Measurements from ENCODE around the gene CELF4.

The CELF4 gene

GRCh38 chr18:37264956-37265355 lies 300.6 kb downstream of the CELF4 start:
- no peak overlapping the region for H3K4me3 ChIP-seq (ENCODE audit: low read length)
- no peak for DNase-seq (ENCODE audit: low read depth)
- no peak for TF ChIP-seq CTCF (conservative IDR thresholded peaks at IDR 0.05; ENCODE audit: low read length)

- H3K4me3 ChIP-seq (ENCODE audit: low read length), result no peak overlapping the region
- no peak for TF ChIP-seq CTCF (conservative IDR thresholded peaks at IDR 0.05; ENCODE audit: low read length)
- DNase-seq (ENCODE audit: low read depth), result no peak
Observed at GRCh38 chr18:37261988-37262387, 303.6 kb downstream of the CELF4 start.

- no peak overlapping the region for H3K4me3 ChIP-seq (ENCODE audit: low read length)
- TF ChIP-seq CTCF (conservative IDR thresholded peaks at IDR 0.05; ENCODE audit: low read length), result no peak
- no peak for DNase-seq (ENCODE audit: low read depth)
Observed at GRCh38 chr18:37261246-37261840, 304.3 kb downstream of the CELF4 start.

GRCh38 chr18:37260367-37261093 lies 305.1 kb downstream of the CELF4 start:
- no peak for TF ChIP-seq CTCF (conservative IDR thresholded peaks at IDR 0.05; ENCODE audit: low read length)
- DNase-seq (ENCODE audit: low read depth), result no peak
- no peak overlapping the region for H3K4me3 ChIP-seq (ENCODE audit: low read length)

- no peak overlapping the region for H3K4me3 ChIP-seq (ENCODE audit: low read length)
- TF ChIP-seq CTCF (conservative IDR thresholded peaks at IDR 0.05; ENCODE audit: low read length), result no peak
Observed at GRCh38 chr18:37259711-37260110, 305.9 kb downstream of the CELF4 start.

GRCh38 chr18:37258819-37259218 lies 306.8 kb downstream of the CELF4 start:
- DNase-seq (ENCODE audit: low read depth), result no peak
- no peak for TF ChIP-seq CTCF (conservative IDR thresholded peaks at IDR 0.05; ENCODE audit: low read length)
- H3K4me3 ChIP-seq (ENCODE audit: low read length), result no peak overlapping the region

More at GRCh38 chr18:37259711-37260110, 305.9 kb downstream of the CELF4 start:
- no peak for DNase-seq (ENCODE audit: low read depth)

GRCh38 chr18:37258131-37258530 lies 307.5 kb downstream of the CELF4 start:
- DNase-seq (ENCODE audit: low read depth), result no peak
- no peak overlapping the region for H3K4me3 ChIP-seq (ENCODE audit: low read length)
- no peak for TF ChIP-seq CTCF (conservative IDR thresholded peaks at IDR 0.05; ENCODE audit: low read length)

Measured in AG10803 (cell line).